ENCODE measurements around the gene TAC4. TPM values are rescaled to one million over a fixed set of nuclear protein-coding genes. Genes with fewer than 3 reads are reported as not detected.

Gene TAC4
- total RNA-seq, 1 donor from 2014 or later = not detected

- DNase-seq (ENCODE audit: low read depth) (no peak), FAIRE-seq (no peak)
- Histone ChIP-seq H3K27me3 (ENCODE audit: insufficient read depth, low read length) (peaks cover 7% of the 10 kb centered on the region), H3K9ac (ENCODE audit: low read length) (no peak overlapping the region), H3K27ac (ENCODE audit: low read depth, low read length) (no peak overlapping the region), H3K79me2 (ENCODE audit: insufficient read depth, low read length) (no peaks in the 10 kb centered on the region), H3K4me1 (ENCODE audit: insufficient read depth, low read length) (no peaks in the 10 kb centered on the region), H3K4me3 (ENCODE audit: insufficient read depth, low read depth, low read length) (no peak overlapping the region), H3K36me3 (ENCODE audit: insufficient read depth, low read length) (no peaks in the 10 kb centered on the region), H3K9me3 (ENCODE audit: insufficient read depth, low read depth, low read length) (no peaks in the 10 kb centered on the region), H3K4me2 (ENCODE audit: low read length) (no peak overlapping the region), H4K20me1 (ENCODE audit: insufficient read depth, low read length) (no peaks in the 10 kb centered on the region), H2AFZ (ENCODE audit: low read depth, low read length) (no peak overlapping the region)
- H3K27ac Mint-ChIP-seq (ENCODE audit: unreplicated experiment) = peak overlapping the region; percentile 66
- H3K9me3 Mint-ChIP-seq (ENCODE audit: unreplicated experiment) = peaks cover 1% of the 10 kb centered on the region
- H3K4me1 Mint-ChIP-seq (ENCODE audit: low read depth, unreplicated experiment) = peaks cover 15% of the 10 kb centered on the region
- peaks cover 31% of the 10 kb centered on the region for H3K27me3 Mint-ChIP-seq (ENCODE audit: low read depth, unreplicated experiment)
- H3K36me3 Mint-ChIP-seq (ENCODE audit: low read depth, unreplicated experiment) = peaks cover 1% of the 10 kb centered on the region
- H3K4me3 Mint-ChIP-seq (ENCODE audit: unreplicated experiment) = no peak overlapping the region
- no peak for TF ChIP-seq CTCF (IDR thresholded peaks at IDR 0.05; ENCODE audit: insufficient read depth, low read depth, low read length)
- no peak for TF ChIP-seq EZH2 (IDR thresholded peaks at IDR 0.05; ENCODE audit: insufficient read depth, low read length)
These were observed 21.1 kb upstream of the TAC4 start for GRCh38 chr17:49869038-49869374.

GRCh38 chr17:49866882-49867413, 19.1 kb upstream of the TAC4 start:
- DNase-seq (ENCODE audit: low read depth) = no peak
- Histone ChIP-seq H2AFZ (ENCODE audit: low read depth, low read length) (no peak overlapping the region), H3K4me1 (ENCODE audit: insufficient read depth, low read length) (no peaks in the 10 kb centered on the region), H4K20me1 (ENCODE audit: insufficient read depth, low read length) (no peaks in the 10 kb centered on the region), H3K4me3 (ENCODE audit: insufficient read depth, low read depth, low read length) (no peak overlapping the region), H3K9ac (ENCODE audit: low read length) (no peak overlapping the region), H3K4me2 (ENCODE audit: low read length) (no peak overlapping the region), H3K27me3 (ENCODE audit: insufficient read depth, low read length) (peaks cover 4% of the 10 kb centered on the region), H3K27ac (ENCODE audit: low read depth, low read length) (no peak overlapping the region), H3K36me3 (ENCODE audit: insufficient read depth, low read length) (no peaks in the 10 kb centered on the region), H3K79me2 (ENCODE audit: insufficient read depth, low read length) (no peaks in the 10 kb centered on the region), H3K9me3 (ENCODE audit: insufficient read depth, low read depth, low read length) (no peaks in the 10 kb centered on the region)
- Mint-ChIP-seq H3K4me1 (ENCODE audit: low read depth, unreplicated experiment) (peaks cover 12% of the 10 kb centered on the region), H3K36me3 (ENCODE audit: low read depth, unreplicated experiment) (peaks cover 1% of the 10 kb centered on the region), H3K4me3 (ENCODE audit: unreplicated experiment) (no peak overlapping the region), H3K27me3 (ENCODE audit: low read depth, unreplicated experiment) (peaks cover 23% of the 10 kb centered on the region), H3K9me3 (ENCODE audit: unreplicated experiment) (peaks cover 1% of the 10 kb centered on the region), H3K27ac (ENCODE audit: unreplicated experiment) (no peak overlapping the region)
- no peak for TF ChIP-seq CTCF (IDR thresholded peaks at IDR 0.05; ENCODE audit: insufficient read depth, low read depth, low read length)
- TF ChIP-seq EZH2 (IDR thresholded peaks at IDR 0.05; ENCODE audit: insufficient read depth, low read length) = no peak
- FAIRE-seq = no peak

GRCh38 chr17:49866019-49866380, 18.1 kb upstream of the TAC4 start:
- FAIRE-seq = no peak
- H4K20me1 ChIP-seq (ENCODE audit: insufficient read depth, low read length) = no peaks in the 10 kb centered on the region
- H2AFZ ChIP-seq (ENCODE audit: low read depth, low read length) = no peak overlapping the region
- peaks cover 1% of the 10 kb centered on the region for H3K36me3 Mint-ChIP-seq (ENCODE audit: low read depth, unreplicated experiment)
- TF ChIP-seq EZH2 (IDR thresholded peaks at IDR 0.05; ENCODE audit: insufficient read depth, low read length) (no peak), CTCF (IDR thresholded peaks at IDR 0.05; ENCODE audit: insufficient read depth, low read depth, low read length) (no peak)
- H3K9me3 Mint-ChIP-seq (ENCODE audit: unreplicated experiment) = peaks cover 1% of the 10 kb centered on the region
- no peaks in the 10 kb centered on the region for H3K36me3 ChIP-seq (ENCODE audit: insufficient read depth, low read length)
- no peak overlapping the region for H3K9ac ChIP-seq (ENCODE audit: low read length)
- peak overlapping the region; percentile 40 for H3K4me3 Mint-ChIP-seq (ENCODE audit: unreplicated experiment)
- no peaks in the 10 kb centered on the region for H3K79me2 ChIP-seq (ENCODE audit: insufficient read depth, low read length)
- H3K27me3 Mint-ChIP-seq (ENCODE audit: low read depth, unreplicated experiment) = peaks cover 22% of the 10 kb centered on the region
- H3K27ac ChIP-seq (ENCODE audit: low read depth, low read length) = no peak overlapping the region
- H3K27ac Mint-ChIP-seq (ENCODE audit: unreplicated experiment) = peak overlapping the region; percentile 30
- peaks cover 12% of the 10 kb centered on the region for H3K4me1 Mint-ChIP-seq (ENCODE audit: low read depth, unreplicated experiment)
- peaks cover 5% of the 10 kb centered on the region for H3K4me1 ChIP-seq (ENCODE audit: insufficient read depth, low read length)
- H3K4me3 ChIP-seq (ENCODE audit: insufficient read depth, low read depth, low read length) = no peak overlapping the region
- DNase-seq (ENCODE audit: low read depth) = no peak
- no peaks in the 10 kb centered on the region for H3K9me3 ChIP-seq (ENCODE audit: insufficient read depth, low read depth, low read length)
- H3K27me3 ChIP-seq (ENCODE audit: insufficient read depth, low read length) = peaks cover 8% of the 10 kb centered on the region
- H3K4me2 ChIP-seq (ENCODE audit: low read length) = no peak overlapping the region
